ENCODE results near the gene IGFBP2. TPM values are rescaled to one million over a fixed set of nuclear protein-coding genes. Genes with fewer than 3 reads are reported as not detected.

The IGFBP2 gene
- total RNA-seq, 2 experiments from 2014 or later: 5.8 to 5.9 TPM

- ChIA-PET POLR2A (no interaction called here), CTCF (no interaction called here)
Observed at GRCh38 chr2:216635701-216636550, 2.7 kb downstream of the IGFBP2 start.

GRCh38 chr2:216636551-216637450, 3.6 kb downstream of the IGFBP2 start:
- CTCF ChIA-PET: no interaction called here
- POLR2A ChIA-PET: no interaction called here

- POLR2A ChIA-PET: no interaction called here
- CTCF ChIA-PET: no interaction called here
Observed at GRCh38 chr2:216637472-216637871, 4.3 kb downstream of the IGFBP2 start.

GRCh38 chr2:216643986-216644659, 10.9 kb downstream of the IGFBP2 start:
- CTCF ChIA-PET: interaction anchor here (0.7 kb wide), 1 partner anchor 30 kb away, joined by 3 read pairs; no protein-coding TSS in a partner anchor
- POLR2A ChIA-PET: no interaction called here

GRCh38 chr2:216644842-216645635, 11.8 kb downstream of the IGFBP2 start:
- CTCF ChIA-PET: no interaction called here
- POLR2A ChIA-PET: interaction anchor here (0.7 kb wide), 1 partner anchor 18 kb away, joined by 3 read pairs; no protein-coding TSS in a partner anchor

GRCh38 chr2:216645636-216645950, 12.4 kb downstream of the IGFBP2 start:
- CTCF ChIA-PET: no interaction called here
- POLR2A ChIA-PET: no interaction called here

GRCh38 chr2:216646116-216646515, 12.9 kb downstream of the IGFBP2 start:
- CTCF ChIA-PET: interaction anchor here (0.9 kb wide), 1 partner anchor 21 kb away, joined by 3 read pairs; no protein-coding TSS in a partner anchor
- POLR2A ChIA-PET: no interaction called here

- ChIA-PET CTCF (no interaction called here), POLR2A (no interaction called here)
Observed at GRCh38 chr2:216648105-216648504, 14.9 kb downstream of the IGFBP2 start.

GRCh38 chr2:216649574-216649973, 16.4 kb downstream of the IGFBP2 start:
- ChIA-PET POLR2A (no interaction called here), CTCF (no interaction called here)

GRCh38 chr2:216650626-216651257, 17.5 kb downstream of the IGFBP2 start:
- ChIA-PET CTCF (no interaction called here), POLR2A (no interaction called here)

GRCh38 chr2:216651351-216651881, 18.2 kb downstream of the IGFBP2 start:
- POLR2A ChIA-PET: no interaction called here
- CTCF ChIA-PET: no interaction called here

GRCh38 chr2:216652566-216652965, 19.3 kb downstream of the IGFBP2 start:
- POLR2A ChIA-PET: no interaction called here
- CTCF ChIA-PET: interaction anchor here (1.2 kb wide), 1 partner anchor 14 kb away, joined by 4 read pairs; no protein-coding TSS in a partner anchor

- CTCF ChIA-PET: interaction anchor here (1.2 kb wide), 1 partner anchor 14 kb away, joined by 4 read pairs; no protein-coding TSS in a partner anchor
- POLR2A ChIA-PET: no interaction called here
Observed at GRCh38 chr2:216653093-216653799, 20.0 kb downstream of the IGFBP2 start.

GRCh38 chr2:216653931-216654365, 20.7 kb downstream of the IGFBP2 start:
- ChIA-PET CTCF (interaction anchor here (1.2 kb wide), 1 partner anchor 13 kb away, joined by 4 read pairs; no protein-coding TSS in a partner anchor), POLR2A (no interaction called here)

GRCh38 chr2:216654528-216655052, 21.4 kb downstream of the IGFBP2 start:
- POLR2A ChIA-PET: no interaction called here

GRCh38 chr2:216657086-216657855, 24.1 kb downstream of the IGFBP2 start:
- ChIA-PET CTCF (interaction anchor here (1.6 to 2.3 kb wide), 2 partner anchors 10 to 134 kb away, joined by 4 to 5 read pairs; no protein-coding TSS in a partner anchor), POLR2A (no interaction called here)

More at GRCh38 chr2:216654528-216655052, 21.4 kb downstream of the IGFBP2 start:
- CTCF ChIA-PET: no interaction called here

GRCh38 chr2:216657980-216658379, 24.8 kb downstream of the IGFBP2 start:
- ChIA-PET POLR2A (no interaction called here), CTCF (interaction anchor here (2.3 kb wide), 1 partner anchor 135 kb away, joined by 5 read pairs; no protein-coding TSS in a partner anchor)
